Loucy (cell line): ENCODE results near the gene EML2.
A peak's percentile ranks its signal among the peaks of the same experiment; 100 is the strongest.

Experiments
- H2AFZ ChIP-seq: fragments of 200-600 bp; sonication (generic); 2 replicates; pipeline ENCODE4 v1.6.0; 2016; ENCODE audit warnings: antibody characterized with exemption, mild to moderate bottlenecking, low read length, moderate library complexity
- H3F3A ChIP-seq: fragments of 200-600 bp; 2 replicates; pipeline ENCODE4 v1.6.0; 2016; ENCODE audit warnings: antibody characterized with exemption, low read depth, mild to moderate bottlenecking
- H3K27me3 ChIP-seq: fragments of 200-600 bp; sonication (generic); 2 replicates; pipeline ENCODE4 v1.6.1; 2014; ENCODE audit warnings: low read length, mild to moderate bottlenecking; ENCODE audit not compliant: insufficient read depth, poor library complexity, severe bottlenecking
- H3K36me3 ChIP-seq: fragments of 200-600 bp; sonication (generic); 2 replicates; pipeline ENCODE4 v1.6.1; 2016; ENCODE audit warnings: low read length; ENCODE audit not compliant: insufficient read depth
- H3K4me1 ChIP-seq: fragments of 200-600 bp; sonication (generic); 2 replicates; pipeline ENCODE4 v1.5.1; 2014; ENCODE audit warnings: low read length, mild to moderate bottlenecking; ENCODE audit not compliant: insufficient read depth, poor library complexity, severe bottlenecking
- H3K4me2 ChIP-seq: fragments of 200-600 bp; sonication (generic); 2 replicates; pipeline ENCODE4 v1.6.0; 2014; ENCODE audit warnings: antibody characterized with exemption, low read length, low read depth, mild to moderate bottlenecking; ENCODE audit not compliant: poor library complexity, severe bottlenecking
- H3K4me3 ChIP-seq: fragments of 200-600 bp; sonication (generic); 2 replicates; pipeline ENCODE4 v1.5.1; 2014; ENCODE audit warnings: low read length, mild to moderate bottlenecking, mixed read lengths; ENCODE audit not compliant: poor library complexity, severe bottlenecking
- H3K79me2 ChIP-seq: fragments of 200-600 bp; sonication (generic); 2 replicates; pipeline ENCODE4 v1.6.1; 2014; ENCODE audit warnings: low read length; ENCODE audit not compliant: insufficient read depth
- H3K9ac ChIP-seq: fragments of 200-600 bp; sonication (generic); 2 replicates; pipeline ENCODE4 v1.6.0; 2014; ENCODE audit warnings: mild to moderate bottlenecking, low read depth, low read length, moderate library complexity; ENCODE audit not compliant: poor library complexity, severe bottlenecking
- H3K9me2 ChIP-seq: fragments of 200-600 bp; sonication (generic); replicated peaks from 2 replicates; pipeline ENCODE4 v1.6.1; 2016; ENCODE audit warnings: low read depth, low read length, mixed read lengths
- H3K9me3 ChIP-seq: fragments of 200-600 bp; sonication (generic); 2 replicates; pipeline ENCODE4 v1.6.1; 2014; ENCODE audit warnings: mild to moderate bottlenecking, antibody characterized with exemption, low read length, low read depth; ENCODE audit not compliant: insufficient read depth
- H4K20me1 ChIP-seq: fragments of 200-600 bp; sonication (generic); 2 replicates; pipeline ENCODE4 v1.6.0; 2014; ENCODE audit warnings: antibody characterized with exemption, low read length, mild to moderate bottlenecking; ENCODE audit not compliant: insufficient read depth, poor library complexity, severe bottlenecking
- EZH2phosphoT487 ChIP-seq: fragments of 200-600 bp; IDR thresholded peaks from 2 replicates; pipeline ENCODE4 v1.6.1; 2018; ENCODE audit warnings: antibody characterized with exemption, mild to moderate bottlenecking, moderate library complexity, borderline replicate concordance
- TF ChIP-seq, protein P1 (sequence below): fragments of 200-600 bp; sonication (generic); conservative IDR thresholded peaks from 2 replicates; pipeline ENCODE4 v1.5.1; 2014; ENCODE audit warnings: mild to moderate bottlenecking, antibody characterized with exemption, low read length

EML2 gene

GRCh38 chr19:45613926-45614725 is 25.1 kb downstream of the EML2 start:
- Histone ChIP-seq H2AFZ (no peak overlapping the region), H4K20me1 (no peaks in the 10 kb centered on the region), H3K27me3 (no peaks in the 10 kb centered on the region), H3K9me2 (no peaks in the 10 kb centered on the region), H3K4me2 (peak overlapping the region; percentile 75), H3F3A (peaks cover 5% of the 10 kb centered on the region; the same call in 1 of the 2 replicates), H3K79me2 (no peaks in the 10 kb centered on the region), H3K9ac (peak overlapping the region; percentile 24), H3K4me1 (peaks cover 12% of the 10 kb centered on the region), H3K4me3 (peak overlapping the region; percentile 22), H3K9me3 (no peaks in the 10 kb centered on the region), H3K36me3 (peaks cover 22% of the 10 kb centered on the region; the same call in 1 of the 2 replicates)
- TF ChIP-seq, protein P1, sequence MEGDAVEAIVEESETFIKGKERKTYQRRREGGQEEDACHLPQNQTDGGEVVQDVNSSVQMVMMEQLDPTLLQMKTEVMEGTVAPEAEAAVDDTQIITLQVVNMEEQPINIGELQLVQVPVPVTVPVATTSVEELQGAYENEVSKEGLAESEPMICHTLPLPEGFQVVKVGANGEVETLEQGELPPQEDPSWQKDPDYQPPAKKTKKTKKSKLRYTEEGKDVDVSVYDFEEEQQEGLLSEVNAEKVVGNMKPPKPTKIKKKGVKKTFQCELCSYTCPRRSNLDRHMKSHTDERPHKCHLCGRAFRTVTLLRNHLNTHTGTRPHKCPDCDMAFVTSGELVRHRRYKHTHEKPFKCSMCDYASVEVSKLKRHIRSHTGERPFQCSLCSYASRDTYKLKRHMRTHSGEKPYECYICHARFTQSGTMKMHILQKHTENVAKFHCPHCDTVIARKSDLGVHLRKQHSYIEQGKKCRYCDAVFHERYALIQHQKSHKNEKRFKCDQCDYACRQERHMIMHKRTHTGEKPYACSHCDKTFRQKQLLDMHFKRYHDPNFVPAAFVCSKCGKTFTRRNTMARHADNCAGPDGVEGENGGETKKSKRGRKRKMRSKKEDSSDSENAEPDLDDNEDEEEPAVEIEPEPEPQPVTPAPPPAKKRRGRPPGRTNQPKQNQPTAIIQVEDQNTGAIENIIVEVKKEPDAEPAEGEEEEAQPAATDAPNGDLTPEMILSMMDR, result no peak
- no peak for TF ChIP-seq EZH2phosphoT487

- no peaks in the 10 kb centered on the region for H3F3A ChIP-seq
- no peak overlapping the region for H3K4me3 ChIP-seq
- TF ChIP-seq EZH2phosphoT487, result no peak
- TF ChIP-seq, protein P1, result no peak
- H3K9ac ChIP-seq, result no peak overlapping the region
- H3K4me2 ChIP-seq, result no peak overlapping the region
- H3K9me3 ChIP-seq, result no peaks in the 10 kb centered on the region
- H3K27me3 ChIP-seq, result no peaks in the 10 kb centered on the region
- no peak overlapping the region for H2AFZ ChIP-seq
- peaks cover 3% of the 10 kb centered on the region for H3K4me1 ChIP-seq
- no peaks in the 10 kb centered on the region for H3K79me2 ChIP-seq
- H3K9me2 ChIP-seq, result no peaks in the 10 kb centered on the region
- peaks cover 16% of the 10 kb centered on the region; the same call in 1 of the 2 replicates for H3K36me3 ChIP-seq
- no peaks in the 10 kb centered on the region for H4K20me1 ChIP-seq
These were observed 30.2 kb downstream of the EML2 start for GRCh38 chr19:45608948-45609347.

DNA sequence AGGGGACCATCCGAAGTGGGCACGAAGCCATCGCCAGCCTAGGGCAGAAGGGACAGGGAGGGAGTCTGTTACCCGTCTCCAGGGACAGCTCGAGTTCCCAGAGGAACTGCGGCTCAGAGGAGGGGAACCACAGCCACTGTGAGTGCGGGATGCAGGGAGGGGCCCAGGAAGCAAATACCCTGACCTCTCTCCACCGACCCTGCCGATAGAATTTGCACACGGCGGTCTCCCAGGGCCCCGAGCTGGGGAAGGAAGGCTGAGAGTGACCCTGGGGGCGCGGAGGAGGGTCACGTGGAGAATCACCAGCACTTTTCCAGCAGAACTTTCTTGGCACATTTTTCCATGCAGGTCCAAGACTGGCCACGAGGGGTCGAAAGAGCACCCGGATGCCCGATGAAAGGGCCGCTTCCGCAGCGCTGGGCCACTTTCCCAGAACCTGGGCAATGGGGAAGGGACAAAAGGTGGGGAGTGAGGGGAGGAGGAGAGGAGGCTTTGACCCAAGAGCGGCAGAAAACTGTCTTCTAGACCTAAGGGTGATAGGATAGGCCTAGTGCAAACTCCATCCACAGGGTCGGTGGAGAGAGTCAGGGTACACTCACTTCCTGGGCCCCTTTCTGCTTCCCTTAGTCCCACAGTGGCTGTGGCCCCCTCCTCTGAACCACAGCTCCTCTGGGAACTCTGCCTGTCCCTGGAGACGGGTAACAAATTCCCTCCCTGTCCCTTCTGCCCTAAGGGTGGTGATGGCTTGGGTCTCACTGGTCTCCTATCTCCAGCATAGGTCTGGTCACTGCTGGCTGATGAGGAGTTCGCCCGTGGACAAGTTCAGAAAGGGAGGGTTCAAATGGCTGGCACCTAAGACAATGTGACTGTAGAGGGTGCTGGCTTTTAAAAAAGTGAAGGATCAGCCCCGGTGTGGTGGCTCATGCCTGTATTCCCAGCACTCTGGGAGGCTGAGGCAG is 31.8 kb downstream of the EML2 start:
- Histone ChIP-seq H2AFZ (no peak overlapping the region), H3K36me3 (peaks cover 3% of the 10 kb centered on the region; the same call in 1 of the 2 replicates), H3K9me3 (no peaks in the 10 kb centered on the region), H3K4me1 (no peaks in the 10 kb centered on the region), H3F3A (no peaks in the 10 kb centered on the region), H3K4me3 (no peak overlapping the region), H4K20me1 (no peaks in the 10 kb centered on the region), H3K9me2 (no peaks in the 10 kb centered on the region), H3K27me3 (no peaks in the 10 kb centered on the region), H3K79me2 (no peaks in the 10 kb centered on the region), H3K4me2 (no peak overlapping the region), H3K9ac (no peak overlapping the region)
- TF ChIP-seq, protein P1, result peak; percentile 67
- TF ChIP-seq EZH2phosphoT487, result no peak
